Activated T-helper 1 cell treated with Interleukin-2 at 50 U/mL for 16 hours (primary cell): ENCODE data around the gene SEL1L2.

Experiments
- DNase-seq: peaks from one replicate; pipeline ENCODE4 v3.0.0-alpha.2; 2020; ENCODE audit warnings: low read depth

Gene SEL1L2

GRCh38 chr20:13813910-13814309 is 176.5 kb downstream of the SEL1L2 start:
- DNase-seq = no peak

DNA sequence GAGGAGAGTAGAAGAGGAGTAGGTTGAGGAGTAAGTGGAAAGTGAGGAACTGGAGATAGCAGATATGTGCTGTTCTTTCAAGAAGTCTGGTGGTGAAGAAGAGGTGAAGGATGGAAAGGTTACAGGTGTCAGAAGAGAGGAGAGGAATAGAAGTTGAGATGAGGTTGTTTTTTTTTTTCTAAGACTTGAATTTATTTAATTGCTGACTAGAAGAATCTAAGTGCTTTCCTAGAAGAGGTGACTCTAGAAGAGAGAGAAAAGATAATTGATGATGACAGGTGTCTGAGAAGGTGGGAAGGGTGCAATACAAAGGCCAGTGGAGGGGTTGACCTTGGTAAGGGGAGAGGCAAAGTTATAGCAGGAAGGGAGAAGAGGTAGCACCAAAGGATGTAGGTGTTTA is 180.0 kb downstream of the SEL1L2 start:
- DNase-seq = no peak

DNA sequence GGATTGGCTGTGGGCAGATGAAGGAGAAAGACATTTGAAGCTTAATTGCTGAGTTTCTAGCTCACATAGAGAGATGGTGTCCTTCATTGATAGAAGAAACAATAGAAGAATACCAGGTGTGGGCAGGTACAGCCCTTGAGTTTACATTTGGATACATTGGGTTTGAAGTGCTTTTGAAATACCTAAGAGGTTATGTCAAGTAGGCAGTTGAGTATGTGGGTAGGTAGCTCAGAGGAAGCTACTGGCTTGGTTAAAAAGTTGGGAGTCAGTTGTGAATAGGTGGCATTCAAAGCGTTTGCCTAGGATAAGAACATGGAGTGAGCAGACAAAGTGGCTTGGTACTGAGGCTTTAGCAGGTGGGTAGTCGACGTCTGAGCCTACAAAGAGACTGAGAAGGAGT is 180.6 kb downstream of the SEL1L2 start:
- DNase-seq = no peak

DNA sequence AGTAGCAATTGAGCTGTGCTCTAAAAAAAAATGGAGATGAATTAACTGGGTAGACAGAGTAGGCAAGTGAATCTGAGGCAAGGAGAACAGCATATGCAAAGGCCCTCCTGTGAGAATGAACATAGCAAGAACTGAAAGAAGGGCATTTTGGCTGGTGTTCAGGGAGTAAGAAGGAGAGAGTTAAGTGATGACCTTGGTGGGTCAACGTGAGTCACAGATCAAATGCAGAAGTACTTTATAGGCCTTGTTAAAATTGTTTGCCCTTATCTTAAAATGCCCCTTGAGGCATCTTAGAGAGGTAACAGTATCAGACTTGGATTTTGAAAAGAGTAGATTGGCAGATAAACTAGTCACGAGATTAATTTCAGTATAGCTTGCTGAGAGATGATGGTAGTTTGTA is 181.0 kb downstream of the SEL1L2 start:
- DNase-seq = no peak

GRCh38 chr20:13800728-13801134 is 189.7 kb downstream of the SEL1L2 start:
- DNase-seq = no peak

- DNase-seq = no peak
Measured at GRCh38 chr20:13799974-13800373, 190.4 kb downstream of the SEL1L2 start.
